Heart left ventricle (tissue), 16 donors: ENCODE results near the gene DCPS. TPM values are rescaled to one million over a fixed set of nuclear protein-coding genes. Genes with fewer than 3 reads are reported as not detected.

Source experiments
- ATAC-seq, 4 donors: fragments of 200-7000 bp; cut with Tn5 transposase; one replicate each; pipeline ENCODE4 v1.9.1; 2020 to 2022; ENCODE audit warnings: moderate library complexity in 4 of 4, mild to moderate bottlenecking in 3 of 4, moderate number of reproducible peaks in 1 of 4
- DNase-seq, 5 donors: peaks; one replicate each; pipeline ENCODE4 v3.0.0-alpha.2; 2020
- H3K27ac ChIP-seq, 12 donors: fragments of 200-600 bp; sonication (generic) in 4 of 12; one replicate each; pipeline versions ENCODE4 v1.5.0 to v1.8.0; 2016 to 2022; ENCODE audit warnings: mild to moderate bottlenecking in 2 of 12
- H3K27me3 ChIP-seq, 9 donors: fragments of 200-600 bp; sonication (generic) in 2 of 9; one replicate each; pipeline versions ENCODE4 v1.5.1 to v1.8.0; 2016 to 2022; ENCODE audit warnings: mild to moderate bottlenecking in 3 of 9
- H3K36me3 ChIP-seq, 9 donors: fragments of 200-600 bp; sonication (generic) in 2 of 9; one replicate each; pipeline versions ENCODE4 v1.5.0 to v1.8.0; 2018 to 2022; ENCODE audit warnings: mild to moderate bottlenecking in 2 of 9
- H3K4me1 ChIP-seq, 12 donors: fragments of 200-600 bp; sonication (generic) in 4 of 12; one replicate each; pipeline versions ENCODE4 v1.5.0 to v1.8.0; 2016 to 2022; ENCODE audit warnings: mild to moderate bottlenecking in 3 of 12
- H3K4me3 ChIP-seq, 12 donors: fragments of 200-600 bp; sonication (generic) in 4 of 12; one replicate each; pipeline versions ENCODE4 v1.5.0 to v1.8.0; 2017 to 2022; ENCODE audit warnings: mild to moderate bottlenecking in 9 of 12, moderate library complexity in 4 of 12
- H3K9me3 ChIP-seq, 12 donors: fragments of 200-600 bp; sonication (generic) in 4 of 12; one replicate each; pipeline versions ENCODE4 v1.5.0 to v1.8.0; 2016 to 2022; ENCODE audit warnings: mild to moderate bottlenecking in 1 of 12
- POLR2A ChIP-seq, 2 donors: fragments of 450-650 bp; IDR thresholded peaks; one replicate each; pipeline ENCODE4 v1.6.1; 2017; ENCODE audit warnings: antibody characterized with exemption in 2 of 2, mild to moderate bottlenecking in 2 of 2, moderate library complexity in 2 of 2
- WGBS, 4 donors: extraction: QIAGEN DNeasy Blood & Tissue Kit in 2 of 4; methylation state at CpG; one replicate each; pipeline versions ENCODE4 v1.1.5 to v1.1.7; 2013 to 2018; 5-methylcytosine and 5-hydroxymethylcytosine counted together
- intact Hi-C, 10 donors: fragments of 100-400 bp; cut with DNase I; formaldehyde crosslinking; loops; one replicate each; pipeline versions ENCODE4 v1.11.1 to v1.14.2; 2022
- polyA plus RNA-seq, 2 donors: library from polyadenylated mRNA; stranded (reverse); fragments of 200-250 nt; gene quantifications; one replicate each; pipeline ENCODE4 v1.2.3, GENCODE V29; 2013
- total RNA-seq, 9 donors: library from RNA; depleted of rRNA in 2 of 9; stranded (reverse); fragments of >200 nt in 2 of 9; fragmentation: NEBNext Ultra II Directional in 3 of 9; extraction: Animal tissue kit (Norgen Biotek cat#: 25700) in 3 of 9; gene quantifications; one replicate each; pipeline versions ENCODE4 v1.1.0 to v1.2.4, GENCODE V29; 2016 to 2023
- TF ChIP-seq, protein P1 (sequence below), 12 donors: fragments of 200-600 bp; sonication (generic) in 4 of 12; IDR thresholded peaks; one replicate each; pipeline versions ENCODE4 v1.5.0 to v1.8.0; 2018 to 2022; ENCODE audit warnings: antibody characterized with exemption in 12 of 12, mild to moderate bottlenecking in 5 of 12
- donor health status: ischemic (EF 13 %, LVEDD 7.1; RV severe dilation, severe dysfunction).
- donor health status: healthy with polysubstance abuse.
- donor health status: DM: no; HTN: yes; CAD: no.
- donor health status: DM: no; HTN: no; CAD: no.
- donor health status: ischemic (EF 25% LVEDD 6.9; RV normal size, moderate dysfunction).
- donor health status: ischemic (EF 25% LVEDD 5.7; RV mildly dilated, moderate dysfunction).
- donor health status: healthy.
- donor health status: DM: yes; HTN: yes; CAD: no.
- donor health status: ischemic (EF 35%, LVEDD 5.7; RV mildly dilated, moderate dysfunction).
- donor health status: nonischemic (EF 11% LVEDD 7.7; RV severe dilation, severe dysfunction).
- donor health status: DM: yes; HTN: yes; CAD: no.
- donor health status: PGD.
- donor health status: ischemic (EF 29% LVEDD 5.4; RV normal size, mild dysfunction).
- donor health status: nonischemic (EF 23%, LVEDD 6.1; RV moderate dilation, normal function).

DCPS gene
- total and polyA plus RNA-seq, 11 donors, result 7.7 to 18.9 (median 11.1) TPM

DNA sequence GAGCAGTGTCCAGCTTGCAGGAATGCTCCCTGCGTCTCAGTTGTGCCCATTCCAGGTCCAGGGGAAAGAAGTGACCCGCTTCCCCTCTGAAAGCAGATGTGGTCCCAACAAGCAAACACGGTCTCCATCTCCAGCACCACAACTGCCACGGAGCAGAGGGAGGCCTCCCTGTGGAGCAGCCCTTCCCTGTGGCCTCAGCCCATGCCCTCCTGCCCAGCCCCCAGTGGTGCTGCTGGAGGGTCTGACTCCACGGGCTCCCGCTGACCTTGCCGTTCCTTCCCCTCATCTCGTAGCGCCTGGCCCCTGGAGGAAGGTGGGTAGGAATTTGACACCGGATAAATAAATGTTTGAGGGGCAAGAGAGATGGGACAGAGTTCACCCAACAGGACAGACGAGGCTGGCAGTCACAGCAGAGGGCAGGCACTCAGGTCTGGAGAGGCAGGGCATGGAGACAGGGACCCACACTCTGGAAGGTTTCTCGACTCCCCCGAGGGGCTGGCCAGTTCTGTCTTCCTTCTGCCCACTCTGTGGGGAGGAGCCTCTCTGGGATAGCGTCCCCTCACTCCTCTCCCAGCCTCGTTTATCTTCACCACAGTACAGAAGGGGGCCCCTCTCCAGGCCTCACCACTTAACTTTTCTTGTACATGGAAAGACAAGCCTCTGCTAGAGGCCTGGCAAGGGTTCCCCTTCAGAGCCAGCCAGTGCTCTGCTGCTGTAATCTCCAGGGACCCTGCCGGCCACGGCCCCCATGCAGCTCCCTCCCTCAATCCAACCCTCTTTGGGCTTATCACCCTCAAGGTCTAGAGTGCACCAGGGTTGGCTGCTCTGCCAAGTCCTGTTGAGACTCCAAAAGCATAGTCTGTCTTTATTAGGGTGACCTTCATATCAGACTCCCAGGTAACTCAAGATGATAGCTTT, 44.1 kb downstream of the DCPS start:
- Histone ChIP-seq H3K27me3 (no peaks in the 10 kb centered on the region), H3K36me3 (peaks cover 0 to 26% (median 14%) of the 10 kb centered on the region in 9 donors), H3K4me3 (no peak overlapping the region), H3K4me1 (peaks cover 16 to 79% (median 66%) of the 10 kb centered on the region in 12 donors), H3K9me3 (no peaks in the 10 kb centered on the region), H3K27ac (peak overlapping the region; percentile 10 to 85 (median 75))
- intact Hi-C loops, result loop anchor here in 1 of 10 donors (5.0 kb wide), 1 partner anchor 36 kb away; no protein-coding TSS in a partner anchor
- ATAC-seq, result peak in 3 of 4 donors; percentile 36 to 61 (median 46)
- 55 to 67% (median 58%) methylated on average over 17 of the region's 17 CpGs for WGBS, 4 donors
- peak in 3 of 5 donors; percentile 45 to 64 (median 48) for DNase-seq
- TF ChIP-seq, protein P1, sequence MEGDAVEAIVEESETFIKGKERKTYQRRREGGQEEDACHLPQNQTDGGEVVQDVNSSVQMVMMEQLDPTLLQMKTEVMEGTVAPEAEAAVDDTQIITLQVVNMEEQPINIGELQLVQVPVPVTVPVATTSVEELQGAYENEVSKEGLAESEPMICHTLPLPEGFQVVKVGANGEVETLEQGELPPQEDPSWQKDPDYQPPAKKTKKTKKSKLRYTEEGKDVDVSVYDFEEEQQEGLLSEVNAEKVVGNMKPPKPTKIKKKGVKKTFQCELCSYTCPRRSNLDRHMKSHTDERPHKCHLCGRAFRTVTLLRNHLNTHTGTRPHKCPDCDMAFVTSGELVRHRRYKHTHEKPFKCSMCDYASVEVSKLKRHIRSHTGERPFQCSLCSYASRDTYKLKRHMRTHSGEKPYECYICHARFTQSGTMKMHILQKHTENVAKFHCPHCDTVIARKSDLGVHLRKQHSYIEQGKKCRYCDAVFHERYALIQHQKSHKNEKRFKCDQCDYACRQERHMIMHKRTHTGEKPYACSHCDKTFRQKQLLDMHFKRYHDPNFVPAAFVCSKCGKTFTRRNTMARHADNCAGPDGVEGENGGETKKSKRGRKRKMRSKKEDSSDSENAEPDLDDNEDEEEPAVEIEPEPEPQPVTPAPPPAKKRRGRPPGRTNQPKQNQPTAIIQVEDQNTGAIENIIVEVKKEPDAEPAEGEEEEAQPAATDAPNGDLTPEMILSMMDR (IDR thresholded peaks at IDR 0.05), result no peak
- no peak for TF ChIP-seq POLR2A (IDR thresholded peaks at IDR 0.05)

DNA sequence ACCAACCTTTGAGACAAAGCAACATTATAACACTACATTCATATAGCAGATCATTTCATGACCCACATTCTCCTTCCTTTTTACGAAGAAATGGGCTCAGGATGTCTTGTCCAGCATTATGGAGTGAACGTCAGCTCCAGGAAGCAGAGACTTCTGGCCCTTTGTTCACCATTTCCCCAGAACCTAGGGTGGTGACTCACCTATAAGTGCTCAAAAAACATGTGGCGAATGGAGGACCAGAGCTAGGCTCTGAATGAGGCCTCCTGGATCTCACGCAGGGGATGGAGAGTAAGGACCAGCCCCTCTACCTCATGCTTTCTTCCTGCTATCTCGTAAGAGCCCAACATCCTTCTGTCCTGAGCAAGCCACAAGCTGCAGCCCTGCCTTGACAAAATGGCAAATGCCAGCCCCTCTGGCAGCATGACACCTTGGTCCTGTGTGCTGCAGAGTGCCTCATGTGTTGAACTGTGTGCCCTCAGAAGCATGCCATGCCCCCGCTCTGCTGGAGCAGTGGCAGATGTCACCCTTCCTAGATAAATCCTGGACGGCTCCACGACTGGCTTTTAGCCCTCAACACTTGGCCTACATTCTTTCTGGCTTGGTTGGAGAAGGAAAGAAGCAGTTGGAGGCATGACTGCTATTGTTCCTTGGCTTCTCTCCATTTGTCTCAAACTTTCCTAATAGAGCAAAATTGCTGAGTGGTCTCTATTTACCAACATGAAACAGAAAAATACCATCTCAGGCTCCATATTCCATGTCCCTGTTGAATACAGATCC, 45.1 kb downstream of the DCPS start:
- no peak overlapping the region for H3K4me3 ChIP-seq
- intact Hi-C loops, result loop anchor here in 1 of 10 donors (5.0 kb wide), 1 partner anchor 37 kb away; no protein-coding TSS in a partner anchor
- peaks cover 16 to 89% (median 72%) of the 10 kb centered on the region in 12 donors for H3K4me1 ChIP-seq
- DNase-seq (peak in 3 of 5 donors; percentile 63 to 82 (median 64)), ATAC-seq (peak; percentile 69 to 73 (median 70))
- no peak for TF ChIP-seq POLR2A (IDR thresholded peaks at IDR 0.05)
- TF ChIP-seq, protein P1 (IDR thresholded peaks at IDR 0.05), result no peak
- H3K27ac ChIP-seq, result peak overlapping the region in 11 of 12 donors; percentile 59 to 85 (median 75)
- peaks cover 0 to 17% (median 6%) of the 10 kb centered on the region in 9 donors for H3K36me3 ChIP-seq
- WGBS, 4 donors, result 31 to 46% (median 38%) methylated on average over 7 to 8 of the region's 8 CpGs
- H3K9me3 ChIP-seq, result no peaks in the 10 kb centered on the region
- no peaks in the 10 kb centered on the region for H3K27me3 ChIP-seq

DNA sequence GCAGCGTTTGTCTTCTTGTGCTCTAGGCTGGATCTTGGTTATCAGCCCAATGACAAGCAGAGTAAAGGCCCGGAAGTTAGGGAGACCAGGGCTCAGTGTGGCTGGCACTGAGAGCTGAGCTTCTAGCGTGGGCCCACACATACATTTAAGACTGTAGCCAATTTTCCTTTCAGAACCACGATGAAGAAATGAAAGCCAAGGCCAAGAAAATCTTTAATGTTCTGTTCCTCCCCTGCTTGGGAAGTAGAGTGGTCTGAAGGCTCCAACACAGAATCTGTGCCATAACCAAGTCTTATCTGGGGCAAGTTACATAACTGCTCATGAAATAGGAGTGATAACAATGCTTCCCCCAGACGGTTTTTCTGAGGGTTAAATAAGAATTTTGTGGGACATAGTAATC, 47.0 kb downstream of the DCPS start:
- 62 to 66% (median 64%) methylated on average over 5 of the region's 5 CpGs for WGBS, 4 donors
- Histone ChIP-seq H3K4me3 (no peak overlapping the region), H3K27me3 (no peaks in the 10 kb centered on the region), H3K36me3 (no peaks in the 10 kb centered on the region), H3K27ac (peak overlapping the region in 8 of 12 donors; percentile 8 to 71 (median 35)), H3K9me3 (no peaks in the 10 kb centered on the region), H3K4me1 (peaks cover 16 to 91% (median 77%) of the 10 kb centered on the region in 12 donors)
- DNase-seq, result peak in 1 of 5 donors; percentile 14
- intact Hi-C loops, result loop anchor here in 1 of 10 donors (10.0 kb wide), 1 partner anchor 54 kb away; no protein-coding TSS in a partner anchor
- TF ChIP-seq POLR2A (IDR thresholded peaks at IDR 0.05), result no peak
- TF ChIP-seq, protein P1 (IDR thresholded peaks at IDR 0.05), result no peak
- ATAC-seq, result no peak
